Activated naive CD4-positive, alpha-beta T cell treated with anti-CD3 and anti-CD28 coated beads, Interleukin-2, amount 10 ng/mL, durations not matched to agents 7 days and 5 days (primary cell): ENCODE measurements around the gene HHEX.
A peak's percentile ranks its signal among the peaks of the same experiment; 100 is the strongest.

ENCODE experiments used
- CTCF ChIA-PET: fragments of 350-600 bp; sonication (Branson Sonifier 250); formaldehyde crosslinking; loops from one replicate; lab custom pipeline; 2021; ENCODE audit warnings: antibody characterized with exemption; lab: Charles Lee
- DNase-seq: peaks from one replicate; pipeline ENCODE4 v3.0.0-alpha.2; 2020
- H3K27ac Mint-ChIP-seq: one replicate; pipeline ENCODE4 v1.8.0; 2021; ENCODE audit warnings: mild to moderate bottlenecking, moderate library complexity, mixed read lengths
- H3K27me3 Mint-ChIP-seq: one replicate; pipeline ENCODE4 v1.8.0; 2021; ENCODE audit warnings: mild to moderate bottlenecking, mixed read lengths
- H3K36me3 Mint-ChIP-seq: one replicate; pipeline ENCODE4 v1.8.0; 2021; ENCODE audit warnings: mixed read lengths
- H3K4me1 Mint-ChIP-seq: one replicate; pipeline ENCODE4 v1.8.0; 2021; ENCODE audit warnings: mixed read lengths
- H3K4me3 Mint-ChIP-seq: one replicate; pipeline ENCODE4 v1.8.0; 2021; ENCODE audit warnings: mild to moderate bottlenecking, moderate library complexity, mixed read lengths
- H3K9me3 Mint-ChIP-seq: one replicate; pipeline ENCODE4 v1.8.0; 2021; ENCODE audit warnings: mixed read lengths

The HHEX gene

DNA sequence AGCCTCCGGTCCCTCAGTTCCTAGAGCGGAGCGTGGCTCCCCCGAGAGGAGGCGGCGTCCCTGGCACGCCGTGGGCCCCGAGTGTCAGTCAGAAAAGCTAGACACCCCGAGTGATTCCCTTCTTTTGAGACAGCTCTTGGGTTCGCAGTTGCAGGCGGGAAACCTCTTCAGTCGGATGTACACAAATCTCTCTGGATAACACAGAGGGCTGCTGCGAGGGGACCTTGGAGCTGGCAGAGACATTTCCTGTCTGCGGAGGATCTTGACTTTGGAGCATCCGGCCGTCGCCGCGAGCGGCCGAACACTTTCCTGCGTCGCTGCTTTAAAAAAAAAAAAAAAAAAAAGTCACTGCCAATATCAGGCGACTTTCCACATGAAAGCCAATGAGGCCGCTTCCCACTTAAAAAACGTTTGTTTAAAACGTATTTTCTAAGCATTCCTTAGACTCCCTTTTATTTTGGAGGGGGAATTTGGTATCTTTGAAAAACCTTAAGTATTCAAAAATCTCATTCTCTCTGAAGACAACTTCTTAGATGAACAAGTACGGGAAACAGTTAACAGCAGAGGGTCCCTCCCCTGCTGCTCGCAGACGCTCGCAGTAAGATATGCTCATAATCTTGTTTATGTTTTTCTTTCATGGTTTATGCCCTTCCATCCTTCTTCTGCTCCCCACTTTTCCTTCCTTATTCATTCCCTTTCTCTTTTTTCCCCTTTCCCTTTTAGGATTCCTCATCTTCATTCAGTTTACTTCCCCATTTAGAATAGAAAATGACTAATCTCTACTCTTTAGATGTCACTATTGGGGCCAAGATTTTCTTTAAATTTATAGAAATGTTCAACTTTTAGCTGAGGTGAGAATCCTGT lies 10.0 kb downstream of the HHEX start:
- Mint-ChIP-seq H3K4me3 (peak overlapping the region; percentile 57), H3K36me3 (no peaks in the 10 kb centered on the region), H3K27ac (no peak overlapping the region), H3K9me3 (no peaks in the 10 kb centered on the region), H3K27me3 (peaks cover 85% of the 10 kb centered on the region), H3K4me1 (peaks cover 34% of the 10 kb centered on the region)
- peak; percentile 63 for DNase-seq
- CTCF ChIA-PET = interaction anchor here (0.5 kb wide), 1 partner anchor 23 kb away, joined by 3 read pairs; no protein-coding TSS in a partner anchor

DNA sequence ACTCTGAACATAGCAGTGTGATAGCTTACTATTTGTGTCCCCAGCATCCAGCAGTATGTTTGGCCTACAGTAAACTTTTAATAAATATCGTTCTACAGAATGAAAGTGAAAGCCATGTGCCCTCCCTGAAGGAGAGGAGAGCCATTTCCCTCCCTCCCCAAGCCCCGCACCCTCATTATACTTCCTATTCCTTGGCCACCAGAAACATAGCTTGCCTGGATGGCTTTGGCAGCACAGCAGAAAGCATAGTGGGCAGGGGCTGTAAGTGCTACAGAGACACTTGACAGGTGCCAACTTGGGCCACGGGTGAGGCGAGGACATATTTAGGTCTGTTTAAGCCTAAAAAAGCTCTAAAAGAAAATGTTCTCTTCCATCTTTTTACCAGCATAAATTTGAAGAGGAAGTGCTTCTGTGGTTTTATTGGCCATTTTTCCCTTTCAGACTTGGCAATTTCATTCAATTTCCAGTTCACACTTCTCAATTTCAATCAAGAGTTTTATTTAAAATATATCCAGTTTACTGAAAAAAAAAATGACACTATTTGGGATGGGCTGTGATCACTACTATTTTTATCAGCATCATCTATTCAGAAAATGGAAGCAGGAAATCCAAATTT lies 12.7 kb downstream of the HHEX start:
- no peaks in the 10 kb centered on the region for H3K9me3 Mint-ChIP-seq
- no peak overlapping the region for H3K4me3 Mint-ChIP-seq
- H3K27me3 Mint-ChIP-seq = peaks cover 76% of the 10 kb centered on the region
- H3K27ac Mint-ChIP-seq = no peak overlapping the region
- no peaks in the 10 kb centered on the region for H3K36me3 Mint-ChIP-seq
- H3K4me1 Mint-ChIP-seq = peaks cover 31% of the 10 kb centered on the region
- DNase-seq = no peak
- CTCF ChIA-PET = interaction anchor here (1.2 kb wide), 2 partner anchors 17 to 185 kb away, joined by 3 read pairs; no protein-coding TSS in a partner anchor

DNA sequence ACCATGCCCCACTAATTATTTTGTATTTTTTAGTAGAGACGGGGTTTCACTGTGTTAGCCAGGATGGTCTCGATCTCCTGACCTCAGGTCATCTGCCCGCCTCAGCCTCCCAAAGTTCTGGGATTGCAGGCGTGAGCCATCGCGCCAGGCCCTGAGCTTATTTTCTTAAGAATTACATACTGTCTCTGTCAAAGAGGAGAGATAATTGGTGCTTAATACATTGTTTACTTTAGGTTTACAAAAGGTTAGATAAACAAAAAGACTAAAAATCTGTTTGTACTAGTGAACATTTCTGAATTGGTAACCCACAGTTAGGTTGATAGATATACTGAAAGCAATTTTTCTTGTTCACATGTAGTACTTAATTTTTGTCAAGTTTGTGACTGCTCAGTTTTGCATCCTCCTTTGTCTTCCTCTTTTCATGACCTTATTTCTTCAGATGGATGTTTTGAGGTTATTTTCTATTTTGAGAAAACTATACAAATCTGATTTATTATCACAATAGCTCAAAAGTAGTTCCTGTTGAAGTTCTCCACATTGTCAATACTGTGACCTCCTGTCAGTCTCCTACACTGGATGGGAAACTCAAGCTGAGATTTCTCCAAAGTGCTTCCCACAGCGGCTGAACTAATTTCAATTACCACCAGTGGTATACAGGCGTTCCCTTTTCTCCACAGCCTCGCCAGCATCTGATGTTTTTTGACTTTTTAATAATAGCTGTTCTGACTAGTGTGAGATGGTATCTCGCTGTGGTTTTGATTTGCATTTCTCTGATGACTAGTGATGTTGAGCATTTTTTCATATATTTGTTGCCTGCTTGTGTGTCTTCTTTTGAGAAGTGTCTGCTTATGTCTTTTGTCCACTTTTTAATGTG lies 22.5 kb downstream of the HHEX start:
- H3K4me3 Mint-ChIP-seq = no peak overlapping the region
- no peak overlapping the region for H3K27ac Mint-ChIP-seq
- H3K9me3 Mint-ChIP-seq = no peaks in the 10 kb centered on the region
- peaks cover 46% of the 10 kb centered on the region for H3K27me3 Mint-ChIP-seq
- CTCF ChIA-PET = no interaction called here
- H3K4me1 Mint-ChIP-seq = no peaks in the 10 kb centered on the region
- DNase-seq = no peak
- H3K36me3 Mint-ChIP-seq = no peaks in the 10 kb centered on the region

DNA sequence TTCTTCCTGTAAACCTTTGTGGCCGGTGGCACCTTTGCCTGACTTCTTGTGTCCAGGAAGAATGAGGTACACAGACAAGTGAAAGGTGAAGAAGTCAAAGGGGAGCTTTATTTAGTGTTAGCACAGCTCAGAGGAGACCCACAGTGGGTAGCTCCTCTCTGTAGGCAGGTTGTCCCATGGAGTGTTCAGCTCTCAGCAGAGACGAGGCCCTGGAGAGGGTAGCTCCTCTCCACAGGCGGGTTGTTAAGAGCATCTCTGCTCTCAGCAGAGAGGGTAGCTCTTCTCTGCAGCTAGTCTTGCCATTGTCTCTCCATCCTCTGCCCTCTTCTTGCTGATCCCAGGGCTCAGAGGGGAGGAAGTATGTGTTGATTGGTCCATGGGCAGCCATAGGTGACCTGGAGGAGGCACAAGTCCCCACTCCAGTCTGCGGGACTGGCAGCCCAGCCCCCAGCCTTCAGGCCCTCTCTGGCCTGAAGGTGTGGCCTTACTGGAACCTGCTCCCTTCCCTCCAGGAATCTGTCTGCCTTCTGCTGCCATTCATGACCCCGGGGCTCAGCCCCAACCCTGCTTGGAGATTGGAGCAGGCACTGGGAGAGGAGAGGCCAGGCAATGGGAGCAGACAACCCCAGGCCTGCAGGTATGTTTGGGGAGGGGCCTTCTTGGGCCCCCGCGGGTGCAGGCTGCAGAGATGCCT lies 24.5 kb downstream of the HHEX start:
- Mint-ChIP-seq H3K9me3 (no peaks in the 10 kb centered on the region), H3K4me1 (no peaks in the 10 kb centered on the region), H3K4me3 (no peak overlapping the region), H3K36me3 (no peaks in the 10 kb centered on the region), H3K27me3 (peaks cover 34% of the 10 kb centered on the region), H3K27ac (no peak overlapping the region)
- CTCF ChIA-PET = no interaction called here
- DNase-seq = no peak

DNA sequence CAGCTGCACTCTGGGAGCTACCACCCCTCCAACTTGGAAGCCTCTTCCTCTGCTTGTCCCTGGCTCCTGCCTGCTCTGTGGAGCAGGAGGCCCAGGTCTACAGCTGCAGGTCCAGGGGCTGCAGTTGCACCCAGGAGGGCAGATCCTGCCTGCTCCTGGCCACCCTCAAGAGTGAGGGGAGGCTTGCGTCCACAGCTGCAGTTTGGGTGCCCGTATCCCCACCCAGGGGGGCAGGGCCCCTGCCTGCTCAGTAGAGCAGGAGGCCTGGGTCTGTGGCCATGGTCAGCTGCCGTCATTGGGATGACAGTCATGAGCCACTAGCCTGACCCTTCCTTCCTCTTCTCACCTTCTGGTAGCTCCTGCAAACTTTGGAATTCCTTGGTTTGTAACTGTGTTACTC lies 25.1 kb downstream of the HHEX start:
- H3K36me3 Mint-ChIP-seq = no peaks in the 10 kb centered on the region
- H3K4me3 Mint-ChIP-seq = no peak overlapping the region
- no peaks in the 10 kb centered on the region for H3K9me3 Mint-ChIP-seq
- CTCF ChIA-PET = no interaction called here
- no peak for DNase-seq
- H3K27ac Mint-ChIP-seq = no peak overlapping the region
- peaks cover 30% of the 10 kb centered on the region for H3K27me3 Mint-ChIP-seq
- H3K4me1 Mint-ChIP-seq = no peaks in the 10 kb centered on the region

DNA sequence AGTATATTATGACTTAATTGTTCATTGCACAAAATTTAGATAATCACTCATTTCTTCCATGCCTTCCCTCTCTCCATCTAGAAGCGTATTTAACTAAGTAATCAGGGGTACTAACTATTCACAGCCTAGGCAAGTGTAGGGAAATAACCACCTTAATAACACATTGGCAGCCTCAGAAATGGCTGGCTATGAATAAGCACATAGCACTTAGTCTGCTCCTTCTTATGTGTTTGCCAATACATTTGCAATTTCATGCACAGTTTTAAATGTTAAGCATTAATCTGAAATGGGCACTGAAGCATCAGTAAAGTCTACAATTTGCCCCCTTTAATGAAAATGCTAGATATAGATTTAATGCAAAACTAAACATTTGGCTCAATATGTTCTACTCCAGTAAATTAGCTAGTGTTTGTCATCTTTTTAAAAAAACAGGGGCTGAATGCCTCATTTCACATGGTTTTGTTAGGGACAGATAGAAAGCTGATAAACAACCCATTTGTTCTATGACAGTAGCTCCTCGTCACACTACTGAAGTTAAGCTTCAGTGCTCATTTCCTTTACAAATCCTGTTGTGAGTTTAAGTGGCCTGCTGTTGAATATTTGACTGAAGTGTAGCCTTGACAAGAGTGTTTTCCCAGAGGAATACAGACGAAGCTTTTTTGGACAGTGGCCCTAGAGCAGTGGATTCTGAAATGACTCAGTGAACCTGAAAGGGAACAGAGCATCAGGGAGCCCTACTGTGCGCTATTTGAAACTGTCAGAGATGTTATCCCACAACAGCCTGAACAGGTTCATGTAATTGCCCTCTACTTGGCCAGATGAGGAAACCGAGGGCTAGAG lies 30.5 kb downstream of the HHEX start:
- no peaks in the 10 kb centered on the region for H3K9me3 Mint-ChIP-seq
- H3K4me1 Mint-ChIP-seq = no peaks in the 10 kb centered on the region
- no peaks in the 10 kb centered on the region for H3K36me3 Mint-ChIP-seq
- CTCF ChIA-PET = no interaction called here
- no peak overlapping the region for H3K27ac Mint-ChIP-seq
- no peak for DNase-seq
- peaks cover 16% of the 10 kb centered on the region for H3K27me3 Mint-ChIP-seq
- H3K4me3 Mint-ChIP-seq = no peak overlapping the region

DNA sequence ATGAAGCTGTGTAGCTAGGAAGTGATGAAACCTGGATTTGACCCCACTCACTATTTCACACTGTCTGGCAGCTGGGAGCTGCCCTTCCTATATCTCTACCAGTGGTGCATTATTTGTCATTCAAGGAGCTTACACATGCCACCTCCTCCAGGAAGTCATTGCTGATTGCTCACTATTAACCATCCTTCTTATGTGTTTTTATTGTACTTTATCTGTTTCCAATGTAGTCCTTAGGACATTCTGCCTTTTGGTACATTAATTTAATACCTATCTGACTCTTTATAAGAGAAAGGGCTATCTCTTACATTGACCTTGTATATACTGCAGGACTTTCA lies 31.0 kb downstream of the HHEX start:
- DNase-seq = no peak
- Mint-ChIP-seq H3K4me1 (no peaks in the 10 kb centered on the region), H3K27ac (no peak overlapping the region), H3K4me3 (no peak overlapping the region), H3K36me3 (no peaks in the 10 kb centered on the region), H3K27me3 (peaks cover 16% of the 10 kb centered on the region), H3K9me3 (no peaks in the 10 kb centered on the region)
- CTCF ChIA-PET = no interaction called here

DNA sequence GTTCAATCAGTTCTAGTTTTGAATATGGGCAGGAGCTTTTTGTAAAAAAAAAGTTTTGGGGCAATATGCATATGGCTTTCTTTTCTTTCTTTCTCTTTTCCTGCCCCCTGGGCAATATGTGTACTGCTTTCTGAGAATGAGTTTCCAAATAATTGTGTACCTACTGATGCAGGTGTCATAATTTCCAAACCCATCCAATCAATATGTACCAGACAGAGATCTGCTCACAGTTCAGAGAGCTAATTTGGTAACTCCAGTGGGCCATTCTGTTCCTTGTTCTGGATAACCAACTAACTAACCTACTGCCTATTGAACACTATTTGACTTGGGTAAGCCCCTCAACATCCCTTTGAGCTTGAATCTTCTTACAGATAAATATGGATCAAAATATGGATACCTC lies 32.6 kb downstream of the HHEX start:
- no peak for DNase-seq
- Mint-ChIP-seq H3K4me3 (no peak overlapping the region), H3K36me3 (no peaks in the 10 kb centered on the region), H3K27me3 (peaks cover 11% of the 10 kb centered on the region), H3K4me1 (no peaks in the 10 kb centered on the region), H3K9me3 (no peaks in the 10 kb centered on the region), H3K27ac (no peak overlapping the region)
- CTCF ChIA-PET = interaction anchor here (0.6 kb wide), 1 partner anchor 23 kb away, joined by 3 read pairs; no protein-coding TSS in a partner anchor

DNA sequence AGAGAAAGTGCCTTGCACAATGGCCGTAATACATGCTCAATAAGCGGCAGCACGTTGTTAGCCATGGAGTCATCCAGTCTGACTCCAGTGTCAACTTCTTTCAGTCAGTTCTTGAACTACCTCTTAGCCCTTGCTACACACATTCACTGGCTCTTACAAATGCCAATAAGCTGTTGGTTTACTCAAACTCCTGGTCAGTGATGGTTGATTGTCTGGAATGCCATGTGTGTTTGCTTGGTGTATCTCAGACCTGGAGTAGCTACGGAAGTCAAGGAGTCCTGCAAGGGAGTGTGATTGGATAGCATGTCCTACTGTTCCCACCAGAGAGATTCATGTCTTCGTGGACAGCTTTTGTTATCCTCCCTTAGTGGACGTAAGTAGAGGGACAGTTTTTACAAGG lies 37.4 kb downstream of the HHEX start:
- H3K4me3 Mint-ChIP-seq = no peak overlapping the region
- H3K4me1 Mint-ChIP-seq = no peaks in the 10 kb centered on the region
- H3K27me3 Mint-ChIP-seq = peaks cover 27% of the 10 kb centered on the region
- no peak for DNase-seq
- CTCF ChIA-PET = no interaction called here
- H3K27ac Mint-ChIP-seq = no peak overlapping the region
- H3K9me3 Mint-ChIP-seq = no peaks in the 10 kb centered on the region
- H3K36me3 Mint-ChIP-seq = no peaks in the 10 kb centered on the region

DNA sequence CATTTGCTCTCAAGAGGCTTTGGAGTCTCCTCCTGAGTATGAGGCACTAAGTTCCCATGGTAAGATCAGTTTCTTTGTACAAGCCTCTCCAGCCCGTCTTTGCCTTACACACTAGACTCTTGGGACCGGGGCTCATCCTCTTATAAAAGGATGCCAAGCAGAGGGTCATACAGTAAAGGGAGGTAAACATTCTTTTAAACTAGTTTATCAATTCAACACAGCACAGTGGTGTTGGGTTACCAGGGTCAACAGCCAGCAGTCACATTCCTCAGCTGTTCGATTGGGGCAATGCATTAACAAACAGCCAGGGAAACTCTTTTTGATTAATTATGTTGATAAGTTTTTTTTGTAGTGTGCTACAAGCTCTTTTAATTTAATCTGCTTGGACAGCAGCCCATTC lies 37.8 kb downstream of the HHEX start:
- CTCF ChIA-PET = no interaction called here
- Mint-ChIP-seq H3K27me3 (peaks cover 26% of the 10 kb centered on the region), H3K4me1 (no peaks in the 10 kb centered on the region), H3K9me3 (no peaks in the 10 kb centered on the region), H3K4me3 (no peak overlapping the region), H3K36me3 (no peaks in the 10 kb centered on the region), H3K27ac (no peak overlapping the region)
- no peak for DNase-seq

DNA sequence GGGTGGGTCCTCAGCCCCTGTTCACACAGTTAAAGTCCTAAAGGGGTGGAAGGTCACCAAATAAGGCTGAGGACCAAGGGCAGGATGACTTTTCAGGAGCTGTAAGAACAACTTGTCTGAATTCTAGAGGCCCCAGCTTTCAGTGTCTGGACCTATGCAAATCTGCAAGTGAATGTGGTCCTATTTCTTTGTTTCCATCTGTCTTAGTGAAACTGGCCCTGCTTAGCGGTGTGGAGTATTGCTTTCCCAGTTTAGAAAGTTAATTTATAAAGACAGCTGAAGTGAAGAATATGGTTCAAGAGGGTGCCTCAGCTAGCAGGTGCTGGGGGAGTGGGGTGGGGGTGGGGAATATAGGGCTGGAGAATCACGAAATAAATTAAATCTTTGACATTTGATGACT lies 40.1 kb downstream of the HHEX start:
- Mint-ChIP-seq H3K27me3 (peaks cover 22% of the 10 kb centered on the region), H3K9me3 (no peaks in the 10 kb centered on the region), H3K27ac (no peak overlapping the region), H3K4me1 (no peaks in the 10 kb centered on the region), H3K36me3 (no peaks in the 10 kb centered on the region), H3K4me3 (no peak overlapping the region)
- CTCF ChIA-PET = no interaction called here
- DNase-seq = no peak

DNA sequence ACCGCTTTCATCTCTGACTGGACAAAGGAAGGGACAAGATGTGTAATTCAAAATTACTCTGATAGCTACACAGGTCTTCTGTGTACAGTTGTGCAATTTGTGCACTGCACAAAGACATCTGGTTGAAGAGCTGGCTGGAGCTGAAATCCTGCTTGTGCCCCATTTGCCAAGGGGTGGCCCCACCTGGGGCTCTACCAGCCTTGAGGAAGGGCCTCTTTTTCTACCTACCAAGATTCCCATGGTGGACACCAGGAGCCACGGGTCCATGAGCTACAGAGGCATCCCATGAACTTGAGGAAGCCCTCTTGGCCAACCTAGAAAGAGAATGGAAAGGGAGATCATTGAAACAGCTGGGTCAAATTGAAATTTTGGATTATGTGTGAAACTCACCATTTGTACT lies 43.2 kb downstream of the HHEX start:
- peaks cover 23% of the 10 kb centered on the region for H3K27me3 Mint-ChIP-seq
- no peaks in the 10 kb centered on the region for H3K9me3 Mint-ChIP-seq
- no peak for DNase-seq
- no peak overlapping the region for H3K27ac Mint-ChIP-seq
- H3K4me3 Mint-ChIP-seq = no peak overlapping the region
- no peaks in the 10 kb centered on the region for H3K4me1 Mint-ChIP-seq
- no peaks in the 10 kb centered on the region for H3K36me3 Mint-ChIP-seq
- CTCF ChIA-PET = no interaction called here

DNA sequence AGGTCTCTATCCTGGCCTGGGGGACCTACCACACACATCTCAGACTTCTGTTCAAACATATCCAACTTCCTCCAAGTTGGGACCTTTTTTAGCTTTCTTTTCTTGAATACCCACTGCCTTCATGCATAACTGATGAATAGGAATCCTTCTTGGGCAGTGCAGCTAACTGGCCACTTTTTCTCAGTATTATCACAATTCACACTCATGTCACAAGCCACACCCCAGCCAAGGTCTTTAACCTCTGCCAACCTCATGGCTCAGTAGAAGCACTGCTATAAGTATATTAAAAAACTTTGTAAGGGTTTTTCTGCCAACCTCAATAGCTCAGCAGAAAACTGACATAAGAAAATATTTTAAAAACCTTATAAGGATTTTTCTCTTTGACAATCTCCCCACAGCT lies 44.5 kb downstream of the HHEX start:
- Mint-ChIP-seq H3K27ac (no peak overlapping the region), H3K27me3 (peaks cover 23% of the 10 kb centered on the region), H3K4me3 (no peak overlapping the region), H3K36me3 (no peaks in the 10 kb centered on the region), H3K9me3 (no peaks in the 10 kb centered on the region), H3K4me1 (no peaks in the 10 kb centered on the region)
- DNase-seq = no peak
- CTCF ChIA-PET = no interaction called here
